ENCODE results near the gene LRRN4CL.

GRCh38 chr11:62671236-62671607 lies 18.1 kb downstream of the LRRN4CL start:
- TF ChIP-seq CTCF (IDR thresholded peaks at IDR 0.05) (no peak), POLR2A (IDR thresholded peaks at IDR 0.05) (no peak), EP300 (IDR thresholded peaks at IDR 0.05) (no peak)
